ENCODE data around the gene IPO4. TPM values are rescaled to one million over a fixed set of nuclear protein-coding genes. Genes with fewer than 3 reads are reported as not detected.

The IPO4 gene
- total and polyA plus RNA-seq, 2 of the 13 experiments (the other 11 are each of a cell fraction or from before 2014, with no cell fraction given), result 39.0 to 179 TPM

- TF ChIP-seq HDAC2 (CRISPR knock-in tag; IDR thresholded peaks at IDR 0.05) (0 out of 2 replicates have a peak, but pooled peaks have one; percentile 24), TBX2 (CRISPR knock-in tag; IDR thresholded peaks at IDR 0.05; ENCODE audit: borderline replicate concordance) (peak; percentile 72; the same call in 1 of the 2 replicates), ZMYM3 (CRISPR knock-in tag; IDR thresholded peaks at IDR 0.05) (peak; percentile 46; the same call in 1 of the 2 replicates), ZNF646 (CRISPR knock-in tag; IDR thresholded peaks at IDR 0.05) (no peak), TAF1 (CRISPR knock-in tag; IDR thresholded peaks at IDR 0.05) (no peak; the same call in 1 of the 2 replicates), SKIL (CRISPR knock-in tag; IDR thresholded peaks at IDR 0.05; ENCODE audit: borderline replicate concordance) (peak; percentile 92), ZSCAN31 (CRISPR knock-in tag; IDR thresholded peaks at IDR 0.05; ENCODE audit: low read depth) (peak; percentile 56; the same call in 1 of the 2 replicates), ZNF883 (CRISPR knock-in tag; IDR thresholded peaks at IDR 0.05; ENCODE audit: not compliant biosample characterization) (peak; percentile 58), SAFB2 (CRISPR knock-in tag; IDR thresholded peaks at IDR 0.05; ENCODE audit: borderline replicate concordance, low read depth) (0 out of 2 replicates have a peak, but pooled peaks have one; percentile 79)
These were observed 57.7 kb downstream of the IPO4 start (continued) for GRCh38 chr14:24130717-24131548.

Data from HepG2 (cell line).